ENCODE measurements around the gene TDRD12.

DNA sequence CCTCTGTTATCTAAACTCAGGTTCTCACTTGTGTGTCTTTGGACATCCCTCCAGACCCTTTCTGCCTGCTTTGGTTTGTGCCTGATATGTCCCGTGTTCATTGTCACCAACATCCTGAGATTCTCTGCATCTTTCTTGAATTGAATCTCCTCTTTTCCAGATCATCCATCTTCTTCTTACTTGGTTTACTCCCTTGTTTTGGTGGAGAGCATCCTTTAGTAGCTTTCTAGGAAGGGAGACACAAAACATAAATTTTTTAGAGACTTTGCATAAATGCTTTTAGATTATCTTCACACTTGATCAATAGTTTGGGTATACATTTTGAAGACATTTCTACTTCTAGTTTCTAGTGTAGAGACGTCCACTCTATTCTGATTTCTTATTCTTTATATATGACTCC, 61.7 kb downstream of the TDRD12 start:
- TF ChIP-seq, protein P1, sequence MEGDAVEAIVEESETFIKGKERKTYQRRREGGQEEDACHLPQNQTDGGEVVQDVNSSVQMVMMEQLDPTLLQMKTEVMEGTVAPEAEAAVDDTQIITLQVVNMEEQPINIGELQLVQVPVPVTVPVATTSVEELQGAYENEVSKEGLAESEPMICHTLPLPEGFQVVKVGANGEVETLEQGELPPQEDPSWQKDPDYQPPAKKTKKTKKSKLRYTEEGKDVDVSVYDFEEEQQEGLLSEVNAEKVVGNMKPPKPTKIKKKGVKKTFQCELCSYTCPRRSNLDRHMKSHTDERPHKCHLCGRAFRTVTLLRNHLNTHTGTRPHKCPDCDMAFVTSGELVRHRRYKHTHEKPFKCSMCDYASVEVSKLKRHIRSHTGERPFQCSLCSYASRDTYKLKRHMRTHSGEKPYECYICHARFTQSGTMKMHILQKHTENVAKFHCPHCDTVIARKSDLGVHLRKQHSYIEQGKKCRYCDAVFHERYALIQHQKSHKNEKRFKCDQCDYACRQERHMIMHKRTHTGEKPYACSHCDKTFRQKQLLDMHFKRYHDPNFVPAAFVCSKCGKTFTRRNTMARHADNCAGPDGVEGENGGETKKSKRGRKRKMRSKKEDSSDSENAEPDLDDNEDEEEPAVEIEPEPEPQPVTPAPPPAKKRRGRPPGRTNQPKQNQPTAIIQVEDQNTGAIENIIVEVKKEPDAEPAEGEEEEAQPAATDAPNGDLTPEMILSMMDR (conservative IDR thresholded peaks at IDR 0.05; ENCODE audit: low read depth in 2 of 2) = no peak
- no peak for TF ChIP-seq POLR2AphosphoS5 (IDR thresholded peaks at IDR 0.05; ENCODE audit: low read depth)
- no peak for TF ChIP-seq STAT1 (IDR thresholded peaks at IDR 0.05; ENCODE audit: unreplicated experiment)
- no peak for TF ChIP-seq EZH2 (IDR thresholded peaks at IDR 0.05; ENCODE audit: low read depth, unreplicated experiment)
- TF ChIP-seq, protein P2, sequence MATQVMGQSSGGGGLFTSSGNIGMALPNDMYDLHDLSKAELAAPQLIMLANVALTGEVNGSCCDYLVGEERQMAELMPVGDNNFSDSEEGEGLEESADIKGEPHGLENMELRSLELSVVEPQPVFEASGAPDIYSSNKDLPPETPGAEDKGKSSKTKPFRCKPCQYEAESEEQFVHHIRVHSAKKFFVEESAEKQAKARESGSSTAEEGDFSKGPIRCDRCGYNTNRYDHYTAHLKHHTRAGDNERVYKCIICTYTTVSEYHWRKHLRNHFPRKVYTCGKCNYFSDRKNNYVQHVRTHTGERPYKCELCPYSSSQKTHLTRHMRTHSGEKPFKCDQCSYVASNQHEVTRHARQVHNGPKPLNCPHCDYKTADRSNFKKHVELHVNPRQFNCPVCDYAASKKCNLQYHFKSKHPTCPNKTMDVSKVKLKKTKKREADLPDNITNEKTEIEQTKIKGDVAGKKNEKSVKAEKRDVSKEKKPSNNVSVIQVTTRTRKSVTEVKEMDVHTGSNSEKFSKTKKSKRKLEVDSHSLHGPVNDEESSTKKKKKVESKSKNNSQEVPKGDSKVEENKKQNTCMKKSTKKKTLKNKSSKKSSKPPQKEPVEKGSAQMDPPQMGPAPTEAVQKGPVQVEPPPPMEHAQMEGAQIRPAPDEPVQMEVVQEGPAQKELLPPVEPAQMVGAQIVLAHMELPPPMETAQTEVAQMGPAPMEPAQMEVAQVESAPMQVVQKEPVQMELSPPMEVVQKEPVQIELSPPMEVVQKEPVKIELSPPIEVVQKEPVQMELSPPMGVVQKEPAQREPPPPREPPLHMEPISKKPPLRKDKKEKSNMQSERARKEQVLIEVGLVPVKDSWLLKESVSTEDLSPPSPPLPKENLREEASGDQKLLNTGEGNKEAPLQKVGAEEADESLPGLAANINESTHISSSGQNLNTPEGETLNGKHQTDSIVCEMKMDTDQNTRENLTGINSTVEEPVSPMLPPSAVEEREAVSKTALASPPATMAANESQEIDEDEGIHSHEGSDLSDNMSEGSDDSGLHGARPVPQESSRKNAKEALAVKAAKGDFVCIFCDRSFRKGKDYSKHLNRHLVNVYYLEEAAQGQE (IDR thresholded peaks at IDR 0.05; ENCODE audit: unreplicated experiment) = no peak
- TF ChIP-seq EZH2phosphoT487 (IDR thresholded peaks at IDR 0.05; ENCODE audit: unreplicated experiment) = no peak
- TF ChIP-seq CREB1 (CRISPR knock-in tag; IDR thresholded peaks at IDR 0.05; ENCODE audit: low read depth) = no peak
- TF ChIP-seq JUNB (IDR thresholded peaks at IDR 0.05; ENCODE audit: unreplicated experiment) = no peak
- TF ChIP-seq ZNF114 (CRISPR knock-in tag; IDR thresholded peaks at IDR 0.05) = no peak
- TF ChIP-seq NANOG (IDR thresholded peaks at IDR 0.05; ENCODE audit: borderline replicate concordance) = no peak
- TF ChIP-seq, protein P3, sequence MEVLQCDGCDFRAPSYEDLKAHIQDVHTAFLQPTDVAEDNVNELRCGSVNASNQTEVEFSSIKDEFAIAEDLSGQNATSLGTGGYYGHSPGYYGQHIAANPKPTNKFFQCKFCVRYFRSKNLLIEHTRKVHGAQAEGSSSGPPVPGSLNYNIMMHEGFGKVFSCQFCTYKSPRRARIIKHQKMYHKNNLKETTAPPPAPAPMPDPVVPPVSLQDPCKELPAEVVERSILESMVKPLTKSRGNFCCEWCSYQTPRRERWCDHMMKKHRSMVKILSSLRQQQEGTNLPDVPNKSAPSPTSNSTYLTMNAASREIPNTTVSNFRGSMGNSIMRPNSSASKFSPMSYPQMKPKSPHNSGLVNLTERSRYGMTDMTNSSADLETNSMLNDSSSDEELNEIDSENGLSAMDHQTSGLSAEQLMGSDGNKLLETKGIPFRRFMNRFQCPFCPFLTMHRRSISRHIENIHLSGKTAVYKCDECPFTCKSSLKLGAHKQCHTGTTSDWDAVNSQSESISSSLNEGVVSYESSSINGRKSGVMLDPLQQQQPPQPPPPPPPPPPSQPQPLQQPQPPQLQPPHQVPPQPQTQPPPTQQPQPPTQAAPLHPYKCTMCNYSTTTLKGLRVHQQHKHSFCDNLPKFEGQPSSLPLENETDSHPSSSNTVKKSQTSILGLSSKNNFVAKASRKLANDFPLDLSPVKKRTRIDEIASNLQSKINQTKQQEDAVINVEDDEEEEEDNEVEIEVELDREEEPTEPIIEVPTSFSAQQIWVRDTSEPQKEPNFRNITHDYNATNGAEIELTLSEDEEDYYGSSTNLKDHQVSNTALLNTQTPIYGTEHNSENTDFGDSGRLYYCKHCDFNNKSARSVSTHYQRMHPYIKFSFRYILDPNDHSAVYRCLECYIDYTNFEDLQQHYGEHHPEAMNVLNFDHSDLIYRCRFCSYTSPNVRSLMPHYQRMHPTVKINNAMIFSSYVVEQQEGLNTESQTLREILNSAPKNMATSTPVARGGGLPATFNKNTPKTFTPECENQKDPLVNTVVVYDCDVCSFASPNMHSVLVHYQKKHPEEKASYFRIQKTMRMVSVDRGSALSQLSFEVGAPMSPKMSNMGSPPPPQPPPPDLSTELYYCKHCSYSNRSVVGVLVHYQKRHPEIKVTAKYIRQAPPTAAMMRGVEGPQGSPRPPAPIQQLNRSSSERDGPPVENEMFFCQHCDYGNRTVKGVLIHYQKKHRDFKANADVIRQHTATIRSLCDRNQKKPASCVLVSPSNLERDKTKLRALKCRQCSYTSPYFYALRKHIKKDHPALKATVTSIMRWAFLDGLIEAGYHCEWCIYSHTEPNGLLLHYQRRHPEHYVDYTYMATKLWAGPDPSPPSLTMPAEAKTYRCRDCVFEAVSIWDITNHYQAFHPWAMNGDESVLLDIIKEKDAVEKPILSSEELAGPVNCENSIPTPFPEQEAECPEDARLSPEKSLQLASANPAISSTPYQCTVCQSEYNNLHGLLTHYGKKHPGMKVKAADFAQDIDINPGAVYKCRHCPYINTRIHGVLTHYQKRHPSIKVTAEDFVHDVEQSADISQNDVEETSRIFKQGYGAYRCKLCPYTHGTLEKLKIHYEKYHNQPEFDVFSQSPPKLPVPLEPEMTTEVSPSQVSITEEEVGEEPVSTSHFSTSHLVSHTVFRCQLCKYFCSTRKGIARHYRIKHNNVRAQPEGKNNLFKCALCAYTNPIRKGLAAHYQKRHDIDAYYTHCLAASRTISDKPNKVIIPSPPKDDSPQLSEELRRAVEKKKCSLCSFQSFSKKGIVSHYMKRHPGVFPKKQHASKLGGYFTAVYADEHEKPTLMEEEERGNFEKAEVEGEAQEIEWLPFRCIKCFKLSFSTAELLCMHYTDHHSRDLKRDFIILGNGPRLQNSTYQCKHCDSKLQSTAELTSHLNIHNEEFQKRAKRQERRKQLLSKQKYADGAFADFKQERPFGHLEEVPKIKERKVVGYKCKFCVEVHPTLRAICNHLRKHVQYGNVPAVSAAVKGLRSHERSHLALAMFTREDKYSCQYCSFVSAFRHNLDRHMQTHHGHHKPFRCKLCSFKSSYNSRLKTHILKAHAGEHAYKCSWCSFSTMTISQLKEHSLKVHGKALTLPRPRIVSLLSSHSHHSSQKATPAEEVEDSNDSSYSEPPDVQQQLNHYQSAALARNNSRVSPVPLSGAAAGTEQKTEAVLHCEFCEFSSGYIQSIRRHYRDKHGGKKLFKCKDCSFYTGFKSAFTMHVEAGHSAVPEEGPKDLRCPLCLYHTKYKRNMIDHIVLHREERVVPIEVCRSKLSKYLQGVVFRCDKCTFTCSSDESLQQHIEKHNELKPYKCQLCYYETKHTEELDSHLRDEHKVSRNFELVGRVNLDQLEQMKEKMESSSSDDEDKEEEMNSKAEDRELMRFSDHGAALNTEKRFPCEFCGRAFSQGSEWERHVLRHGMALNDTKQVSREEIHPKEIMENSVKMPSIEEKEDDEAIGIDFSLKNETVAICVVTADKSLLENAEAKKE (CRISPR knock-in tag; IDR thresholded peaks at IDR 0.05) = no peak
- TF ChIP-seq ZNF331 (CRISPR knock-in tag; IDR thresholded peaks at IDR 0.05; ENCODE audit: low read depth) = no peak
- TF ChIP-seq, protein P4, sequence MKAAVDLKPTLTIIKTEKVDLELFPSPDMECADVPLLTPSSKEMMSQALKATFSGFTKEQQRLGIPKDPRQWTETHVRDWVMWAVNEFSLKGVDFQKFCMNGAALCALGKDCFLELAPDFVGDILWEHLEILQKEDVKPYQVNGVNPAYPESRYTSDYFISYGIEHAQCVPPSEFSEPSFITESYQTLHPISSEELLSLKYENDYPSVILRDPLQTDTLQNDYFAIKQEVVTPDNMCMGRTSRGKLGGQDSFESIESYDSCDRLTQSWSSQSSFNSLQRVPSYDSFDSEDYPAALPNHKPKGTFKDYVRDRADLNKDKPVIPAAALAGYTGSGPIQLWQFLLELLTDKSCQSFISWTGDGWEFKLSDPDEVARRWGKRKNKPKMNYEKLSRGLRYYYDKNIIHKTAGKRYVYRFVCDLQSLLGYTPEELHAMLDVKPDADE (IDR thresholded peaks at IDR 0.05) = no peak
